Skin of body (tissue), 2 donors: ENCODE data around the gene MMP8. TPM values are rescaled to one million over a fixed set of nuclear protein-coding genes. Genes with fewer than 3 reads are reported as not detected.

Source experiments
- DNase-seq: peaks from one replicate; lab custom pipeline; 2025; lab: John Stamatoyannopoulos, UW
- total RNA-seq: library from RNA; depleted of rRNA; stranded (reverse); fragments of >200 nt; gene quantifications from one replicate; pipeline ENCODE4 v1.2.3, GENCODE V29; 2014

MMP8 gene
- total RNA-seq, 1 donor from 2014 or later, result 8.4 TPM

GRCh38 chr11:102722821-102723220 is 1.9 kb downstream of the MMP8 start:
- DNase-seq, result no peak

GRCh38 chr11:102719620-102720277 is 5.0 kb downstream of the MMP8 start:
- DNase-seq, result no peak

DNA sequence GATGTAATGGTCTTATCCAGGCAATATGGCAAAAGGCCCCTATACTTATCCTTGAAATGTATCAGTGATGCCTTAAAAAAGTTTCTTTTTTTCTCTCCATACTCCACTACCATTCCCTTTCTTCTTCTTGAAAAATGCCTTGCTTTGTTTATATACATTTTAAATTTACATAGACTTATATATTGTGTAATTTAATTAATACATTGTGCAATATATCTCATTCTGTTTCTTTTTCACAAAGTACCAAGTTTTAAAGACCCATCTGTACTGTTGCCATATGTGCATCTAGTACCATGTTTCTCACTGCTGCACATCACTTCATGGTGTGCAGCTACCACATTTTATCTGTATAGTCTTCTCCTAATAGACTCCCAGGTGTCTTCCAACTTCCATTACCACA is 7.5 kb downstream of the MMP8 start:
- no peak for DNase-seq

GRCh38 chr11:102716527-102716926 is 8.2 kb downstream of the MMP8 start:
- DNase-seq, result no peak

GRCh38 chr11:102712137-102712536 is 12.6 kb downstream of the MMP8 start:
- no peak for DNase-seq

DNA sequence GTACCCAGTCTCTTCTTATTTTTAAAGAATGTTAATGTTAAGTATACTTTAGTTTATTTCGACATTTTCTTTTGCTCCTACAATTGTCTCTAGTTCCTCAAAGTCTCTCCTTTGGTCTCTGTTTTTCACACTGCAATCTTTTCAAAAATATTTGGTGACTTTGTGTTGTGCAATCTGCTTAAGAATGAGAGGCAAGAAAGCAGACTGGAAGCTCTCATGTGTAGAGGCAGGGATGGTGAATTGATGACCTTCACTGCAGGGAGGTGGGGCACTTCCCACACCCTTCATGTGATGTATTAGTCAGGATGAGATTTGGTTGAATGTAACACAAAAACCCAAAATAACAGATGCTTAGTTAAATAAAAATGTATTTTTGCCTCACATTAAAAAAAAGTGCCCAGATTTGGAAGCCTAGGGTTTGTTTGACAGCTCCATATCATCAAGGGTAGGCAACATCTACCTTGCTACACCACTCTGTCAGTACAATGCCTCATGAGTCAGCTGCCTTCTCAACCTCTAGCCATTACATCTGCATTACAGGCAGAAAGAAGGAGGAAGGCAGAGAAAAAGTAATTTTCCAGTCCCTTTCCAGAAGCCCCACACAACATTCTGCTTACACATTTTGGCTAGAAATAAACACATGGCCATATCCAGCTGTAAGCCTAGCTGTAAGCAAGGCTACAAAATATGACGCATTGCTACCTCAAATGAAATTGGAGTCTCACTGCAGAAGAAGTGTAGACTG is 15.4 kb downstream of the MMP8 start:
- no peak for DNase-seq

DNA sequence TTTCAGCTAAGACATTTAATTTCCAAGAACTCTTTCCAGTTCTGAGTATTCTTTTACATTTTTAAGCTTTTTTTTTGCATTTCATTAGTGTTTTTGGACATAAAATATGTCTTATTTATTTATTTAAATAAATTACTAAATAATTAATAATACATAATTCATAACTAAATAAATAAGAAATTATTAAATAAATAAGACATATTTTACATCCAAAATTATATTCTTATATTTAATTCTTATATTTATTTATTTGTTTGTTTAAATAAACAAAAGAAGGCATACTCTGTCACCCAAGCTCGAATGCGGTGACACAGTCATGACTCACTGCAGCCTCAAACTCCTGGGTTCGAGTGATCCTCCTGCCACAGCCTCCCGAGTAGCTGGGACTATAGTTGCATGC is 16.1 kb downstream of the MMP8 start:
- DNase-seq, result no peak

- peak; percentile 35 for DNase-seq
Observed at GRCh38 chr11:102705626-102706025, 19.1 kb downstream of the MMP8 start, which contains the start of gene MMP27. Gene MMP27 (minus strand): TSS chr11:102705769. CDS start chr11:102705714, 55 bp downstream.

- DNase-seq, result no peak
Observed at GRCh38 chr11:102704841-102705240, 19.9 kb downstream of the MMP8 start.

GRCh38 chr11:102703826-102704493 is 20.8 kb downstream of the MMP8 start:
- DNase-seq, result no peak

GRCh38 chr11:102695201-102695600 is 29.6 kb downstream of the MMP8 start:
- DNase-seq, result no peak

- DNase-seq, result no peak
Observed at GRCh38 chr11:102685754-102686153, 39.0 kb downstream of the MMP8 start.

GRCh38 chr11:102685338-102685737 is 39.4 kb downstream of the MMP8 start:
- no peak for DNase-seq

DNA sequence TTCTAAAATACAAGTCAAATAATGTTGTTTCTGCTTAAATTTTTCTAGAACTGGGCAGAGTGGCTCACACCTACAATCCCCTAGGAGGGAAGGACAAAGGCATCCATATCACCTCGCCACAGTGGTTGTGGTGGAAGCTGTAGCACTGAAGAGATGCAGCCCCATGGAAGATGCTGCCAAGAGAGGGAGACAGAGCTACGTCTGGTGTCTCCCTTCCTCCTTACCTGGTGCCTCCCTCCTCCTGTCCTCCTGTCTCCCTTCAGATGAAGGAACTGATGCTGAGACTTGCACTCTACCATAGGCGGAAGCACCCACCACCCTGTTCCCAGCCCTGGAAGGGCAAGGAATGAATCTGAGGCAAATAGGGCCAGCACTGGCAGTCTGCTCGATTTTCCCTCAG is 41.5 kb downstream of the MMP8 start:
- DNase-seq, result no peak

- peak; percentile 16 for DNase-seq
Observed at GRCh38 chr11:102680945-102681344, 43.8 kb downstream of the MMP8 start.

DNA sequence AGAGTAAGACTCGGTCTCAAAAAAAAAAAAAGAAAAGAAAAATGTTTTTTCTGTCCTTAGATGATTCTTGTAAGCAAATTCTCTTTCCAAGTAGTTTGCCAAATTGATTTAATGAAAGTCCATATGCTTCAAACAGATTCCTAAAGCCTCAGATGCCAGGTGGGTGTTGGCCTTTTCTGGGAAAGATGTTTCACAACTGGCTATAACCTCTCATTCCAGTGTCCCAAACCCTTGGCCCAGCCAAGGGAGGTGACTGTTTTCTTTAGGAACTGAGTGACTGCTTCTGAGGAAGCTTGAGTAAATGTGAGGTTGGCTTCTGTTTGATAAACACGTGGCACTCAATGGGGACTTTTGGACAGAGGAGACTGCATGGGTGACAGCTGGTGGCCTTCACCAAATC is 46.7 kb downstream of the MMP8 start:
- DNase-seq, result no peak

DNA sequence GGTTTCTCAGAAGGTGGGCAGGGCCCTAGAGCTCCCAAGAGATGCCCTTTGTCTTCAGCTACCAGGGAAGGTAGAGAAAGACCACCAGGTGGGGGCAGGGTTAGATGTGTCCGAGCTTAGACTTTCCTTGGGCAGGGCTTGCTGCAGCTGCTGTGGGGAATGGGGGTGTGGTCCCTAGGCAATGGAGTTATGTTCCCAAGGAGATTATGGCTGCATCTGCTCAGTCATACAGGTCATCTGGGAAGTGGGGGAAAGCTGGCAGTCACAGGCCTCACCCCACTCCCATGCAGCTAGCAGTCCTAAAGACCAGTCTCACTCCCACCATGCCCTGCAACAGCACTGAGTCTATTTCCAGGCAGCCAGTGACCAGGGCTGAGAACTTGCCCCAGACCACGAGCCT is 48.7 kb downstream of the MMP8 start:
- DNase-seq, result no peak

DNA sequence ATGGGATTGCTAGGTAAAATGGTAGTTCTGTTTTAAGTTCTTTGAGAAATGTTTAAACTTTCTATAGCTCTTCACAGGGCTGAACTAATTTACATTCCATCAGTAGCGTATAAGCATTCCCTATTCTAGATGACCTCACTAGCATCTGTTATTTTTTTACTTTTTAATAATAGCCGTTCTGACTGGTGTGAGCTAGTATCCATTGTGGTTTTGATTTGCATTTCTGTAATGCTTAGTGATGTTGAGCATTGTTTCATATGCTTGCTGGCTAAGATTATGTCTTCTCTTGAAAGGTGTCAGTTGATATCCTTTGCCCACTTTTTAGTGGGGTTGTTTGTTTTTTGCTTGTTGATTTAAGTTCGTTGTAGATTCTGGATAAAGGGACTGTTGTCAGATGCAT is 55.1 kb downstream of the MMP8 start:
- no peak for DNase-seq

DNA sequence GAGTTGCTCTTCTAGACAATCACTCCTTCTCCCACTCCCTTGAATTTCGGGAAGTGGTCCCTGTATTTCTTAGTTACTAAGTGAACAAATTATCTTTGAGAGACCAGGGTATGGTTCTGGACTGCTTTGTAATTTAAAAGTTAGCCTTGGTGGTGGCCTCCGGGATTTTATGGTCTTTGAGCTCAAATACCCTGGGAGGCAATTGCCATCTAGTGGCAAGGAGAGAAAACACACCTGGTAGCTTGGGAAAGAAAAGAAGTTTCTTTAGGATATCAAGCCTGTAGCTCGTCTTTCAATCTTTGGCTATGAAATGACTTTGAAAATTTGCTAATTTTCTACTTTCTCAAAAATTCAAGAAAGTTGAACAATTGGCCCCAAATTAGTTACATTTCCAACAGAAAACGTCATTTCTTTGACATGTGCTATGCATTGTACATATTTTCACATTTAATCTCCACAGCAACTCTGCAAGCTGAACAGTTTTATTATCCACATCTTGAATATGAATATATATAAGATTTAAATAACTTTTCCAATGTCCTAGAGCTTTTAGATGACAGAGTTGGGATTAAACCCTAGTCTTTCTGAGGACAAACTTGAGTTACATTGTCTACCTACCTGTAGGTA is 58.3 kb downstream of the MMP8 start:
- no peak for DNase-seq

- DNase-seq, result no peak
Observed at GRCh38 chr11:102664001-102664752, 60.6 kb downstream of the MMP8 start.

GRCh38 chr11:102662607-102663006 is 62.1 kb downstream of the MMP8 start:
- DNase-seq, result no peak
